HL-60/S4 treated with retinoic acid at 250 ng/mL for 4 days and 3 days (cell line): Measurements from ENCODE around the gene POLR2B.
"Not testable (repeated sequence)": the region's sequence is repeated elsewhere in the genome, so short reads cannot be mapped to it uniquely, and the experiment has no call there.

Experiments used
- in situ Hi-C: fragments of 300-500 bp; cut with MboI; formaldehyde crosslinking; loops from 2 replicates; pipeline ENCODE4 v1.7.0; 2022; ENCODE audit warnings: low sequenced_read_pairs

POLR2B gene

GRCh38 chr4:56978750-56979303 lies at the start of gene POLR2B:
POLR2B (plus strand) TSS chr4:56978896; CDS start chr4:56978986, 90 bp downstream.
- in situ Hi-C loops, result no loop called here

DNA sequence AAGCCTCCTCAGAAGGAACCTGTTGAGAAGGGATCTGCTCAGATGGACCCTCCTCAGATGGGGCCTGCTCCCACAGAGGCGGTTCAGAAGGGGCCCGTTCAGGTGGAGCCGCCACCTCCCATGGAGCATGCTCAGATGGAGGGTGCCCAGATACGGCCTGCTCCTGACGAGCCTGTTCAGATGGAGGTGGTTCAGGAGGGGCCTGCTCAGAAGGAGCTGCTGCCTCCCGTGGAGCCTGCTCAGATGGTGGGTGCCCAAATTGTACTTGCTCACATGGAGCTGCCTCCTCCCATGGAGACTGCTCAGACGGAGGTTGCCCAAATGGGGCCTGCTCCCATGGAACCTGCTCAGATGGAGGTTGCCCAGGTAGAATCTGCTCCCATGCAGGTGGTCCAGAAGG lies 48.1 kb upstream of the POLR2B start:
- in situ Hi-C loops, result no loop called here

- in situ Hi-C loops, result no loop called here
Observed at GRCh38 chr4:56931924-56932323, 46.8 kb upstream of the POLR2B start.

GRCh38 chr4:56937262-56937661 lies 41.4 kb upstream of the POLR2B start:
- in situ Hi-C loops, result no loop called here

DNA sequence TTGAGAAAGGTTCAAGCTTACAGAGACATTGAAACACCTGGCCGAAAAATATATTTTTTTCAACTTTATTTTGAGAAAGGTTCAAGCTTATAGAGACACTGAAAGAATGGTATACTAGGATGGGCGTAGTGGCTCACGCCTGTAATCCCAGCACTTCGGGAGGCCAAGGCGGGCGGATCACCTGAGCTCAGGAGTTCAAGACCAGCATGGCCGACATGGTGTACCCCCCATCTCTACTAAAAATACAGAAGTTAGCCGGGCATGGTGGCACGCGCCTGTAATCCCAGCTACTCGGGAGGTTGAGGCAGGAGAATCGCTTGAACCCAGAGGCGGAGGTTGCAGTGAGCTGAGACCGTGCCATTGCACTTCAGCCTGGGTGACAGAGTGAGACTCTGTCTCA lies 38.9 kb upstream of the POLR2B start:
- in situ Hi-C loops, result not testable (repeated sequence)

DNA sequence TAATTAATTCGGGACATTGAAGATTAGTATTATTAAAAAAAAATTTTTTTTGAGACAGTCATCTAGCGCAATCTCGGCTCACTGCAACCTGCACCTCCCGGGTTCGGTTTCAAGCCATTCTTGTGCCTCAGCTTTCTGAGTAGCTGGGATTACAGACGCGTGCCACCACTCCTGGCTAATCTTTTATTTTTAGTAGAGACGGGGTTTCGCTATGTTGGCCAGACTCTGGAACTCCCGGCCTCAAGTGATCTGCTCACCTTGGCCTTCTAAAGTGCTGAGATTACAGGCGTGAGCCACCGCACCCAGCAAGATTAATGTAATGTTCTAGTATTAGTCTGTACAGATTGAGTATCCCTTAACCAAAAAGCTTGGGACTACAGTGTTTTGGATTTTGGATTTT lies 38.3 kb upstream of the POLR2B start:
- in situ Hi-C loops, result no loop called here

GRCh38 chr4:56940971-56941370 lies 37.7 kb upstream of the POLR2B start:
- in situ Hi-C loops, result no loop called here

GRCh38 chr4:56941403-56941802 lies 37.3 kb upstream of the POLR2B start:
- in situ Hi-C loops, result no loop called here

DNA sequence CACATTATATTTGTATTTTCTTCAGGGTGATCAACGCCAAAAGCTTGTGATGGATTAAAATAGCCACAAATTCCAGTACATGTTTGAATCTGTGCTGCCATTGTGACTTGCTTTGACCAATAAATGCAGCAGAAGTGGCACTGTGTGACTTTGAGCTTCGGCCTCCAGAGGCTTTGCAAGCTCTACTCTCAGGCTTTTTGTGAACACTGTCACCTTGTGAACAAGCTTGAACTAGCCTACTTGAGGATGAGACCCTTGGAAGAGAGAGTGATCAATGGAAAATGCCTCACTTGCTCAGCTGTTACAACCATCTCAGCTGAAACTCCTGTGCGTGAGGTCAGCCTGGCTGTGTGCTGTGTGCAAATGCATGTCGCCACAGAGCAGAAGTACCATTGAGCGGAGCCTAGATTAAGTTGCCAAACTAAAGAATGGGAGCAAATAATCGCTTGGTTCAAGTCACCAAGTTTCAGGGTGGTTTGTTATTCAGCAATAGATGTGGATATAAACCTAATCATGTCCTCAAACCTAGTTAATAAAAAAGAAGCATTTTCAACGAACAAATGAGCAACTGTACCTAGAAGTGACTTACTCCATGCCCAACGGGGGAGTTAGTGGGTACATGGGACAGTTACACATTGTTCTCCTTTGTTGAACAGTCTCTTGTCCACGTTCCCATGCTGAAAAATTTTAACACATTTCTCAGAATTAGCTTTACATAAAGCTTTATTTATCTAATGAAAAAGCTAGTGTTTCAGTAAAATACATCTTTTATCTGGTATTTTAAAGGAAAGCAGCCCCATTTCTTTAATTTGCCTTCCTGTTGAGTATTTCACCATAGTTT lies 24.8 kb upstream of the POLR2B start:
- in situ Hi-C loops, result no loop called here

DNA sequence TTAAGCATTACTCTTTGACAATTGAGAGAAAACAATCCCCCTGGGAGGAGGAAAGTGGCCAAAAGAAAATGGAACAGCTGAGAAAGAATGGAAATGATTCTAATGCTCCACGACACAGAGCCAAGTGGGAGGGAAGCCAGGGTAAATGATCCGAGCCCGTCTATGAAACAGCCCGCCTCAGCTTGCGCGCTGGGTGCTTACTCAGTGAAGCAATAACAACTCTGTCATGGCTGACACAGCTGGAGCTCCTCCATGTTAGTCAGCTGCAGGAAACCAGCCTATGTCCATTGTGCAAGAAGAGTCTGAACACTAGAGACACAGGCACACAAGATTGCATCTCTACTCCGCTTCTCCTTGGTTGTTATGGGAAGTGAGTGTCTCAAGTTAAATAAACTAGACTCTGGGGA lies 20.6 kb upstream of the POLR2B start:
- in situ Hi-C loops, result no loop called here

DNA sequence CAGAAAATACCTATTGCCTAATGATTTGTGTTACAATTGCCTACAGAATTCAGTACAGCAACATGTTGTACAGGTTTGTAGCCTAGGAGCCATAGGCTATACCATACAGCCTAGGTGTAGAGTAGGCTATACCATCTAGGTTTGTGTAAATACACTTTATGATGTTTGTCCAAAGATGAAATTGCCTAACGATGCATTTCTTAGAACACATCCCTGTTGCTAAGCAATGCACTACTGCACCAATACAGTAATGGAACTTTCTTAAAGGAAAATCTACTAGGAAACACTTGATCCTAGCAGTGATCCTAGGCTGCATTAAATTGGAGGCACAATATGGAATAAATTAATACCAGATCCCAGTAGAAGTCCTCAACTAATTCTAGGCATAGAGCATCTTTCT lies 19.6 kb upstream of the POLR2B start:
- in situ Hi-C loops, result no loop called here

DNA sequence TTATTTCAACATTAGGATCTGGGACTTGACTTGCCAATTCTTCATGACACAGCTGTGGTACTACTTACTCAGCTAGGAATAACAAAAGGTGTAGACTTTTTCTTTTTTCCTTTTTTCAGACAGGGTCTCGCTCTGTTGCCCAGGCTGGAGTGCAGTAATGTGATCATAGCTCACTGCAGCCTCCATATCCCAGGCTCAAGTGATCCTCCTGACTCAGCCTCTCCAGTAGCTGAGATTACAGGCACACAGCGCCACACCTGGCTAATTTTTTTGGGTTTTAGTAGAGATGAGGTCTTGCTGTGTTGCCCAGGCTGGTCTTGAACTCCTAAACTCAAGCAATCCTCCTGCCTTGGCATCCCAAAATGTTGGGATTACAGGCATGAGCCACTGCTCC lies 17.6 kb upstream of the POLR2B start:
- in situ Hi-C loops, result no loop called here

- in situ Hi-C loops, result no loop called here
Observed at GRCh38 chr4:56971383-56971782, 7.3 kb upstream of the POLR2B start.

DNA sequence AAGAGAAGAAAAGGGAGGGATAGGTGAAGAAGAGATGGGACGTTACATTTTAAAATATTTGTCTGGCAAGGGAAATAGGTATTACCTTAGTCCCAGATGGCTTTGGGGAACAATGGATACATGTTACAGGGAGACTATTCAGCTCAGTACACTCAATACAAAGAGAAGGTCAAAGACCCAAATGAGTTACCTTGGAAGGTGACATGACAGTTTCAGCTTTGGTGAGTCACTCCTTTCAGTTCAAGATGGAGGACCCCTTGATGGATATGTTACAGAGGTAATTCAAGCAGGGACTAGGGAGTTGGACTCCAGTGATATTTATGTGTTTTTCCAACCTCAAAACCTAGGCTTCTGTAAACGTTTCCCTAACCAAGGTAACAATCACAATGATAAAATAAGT lies 6.3 kb upstream of the POLR2B start:
- in situ Hi-C loops, result no loop called here

- in situ Hi-C loops, result no loop called here
Observed at GRCh38 chr4:56972809-56973208, 5.9 kb upstream of the POLR2B start.

DNA sequence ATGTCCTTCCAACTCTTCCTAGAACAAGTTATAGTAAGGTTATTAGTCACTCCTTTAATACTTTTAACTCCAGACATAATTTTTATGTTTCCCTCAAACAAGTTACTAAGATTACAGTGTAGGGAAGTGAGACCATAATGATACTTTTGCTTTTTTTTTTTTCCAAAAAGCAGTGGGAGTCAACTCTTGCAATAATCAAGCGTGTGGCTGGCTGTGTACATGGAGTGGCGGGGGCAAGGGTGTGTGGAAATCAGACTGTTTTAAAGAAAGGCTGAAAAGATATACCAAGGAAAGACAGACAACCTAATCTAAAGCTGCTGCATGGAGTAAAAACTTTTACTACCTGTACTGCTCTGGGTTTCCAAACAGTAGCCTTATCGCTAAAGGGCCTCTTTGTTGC lies 5.4 kb upstream of the POLR2B start:
- in situ Hi-C loops, result no loop called here

DNA sequence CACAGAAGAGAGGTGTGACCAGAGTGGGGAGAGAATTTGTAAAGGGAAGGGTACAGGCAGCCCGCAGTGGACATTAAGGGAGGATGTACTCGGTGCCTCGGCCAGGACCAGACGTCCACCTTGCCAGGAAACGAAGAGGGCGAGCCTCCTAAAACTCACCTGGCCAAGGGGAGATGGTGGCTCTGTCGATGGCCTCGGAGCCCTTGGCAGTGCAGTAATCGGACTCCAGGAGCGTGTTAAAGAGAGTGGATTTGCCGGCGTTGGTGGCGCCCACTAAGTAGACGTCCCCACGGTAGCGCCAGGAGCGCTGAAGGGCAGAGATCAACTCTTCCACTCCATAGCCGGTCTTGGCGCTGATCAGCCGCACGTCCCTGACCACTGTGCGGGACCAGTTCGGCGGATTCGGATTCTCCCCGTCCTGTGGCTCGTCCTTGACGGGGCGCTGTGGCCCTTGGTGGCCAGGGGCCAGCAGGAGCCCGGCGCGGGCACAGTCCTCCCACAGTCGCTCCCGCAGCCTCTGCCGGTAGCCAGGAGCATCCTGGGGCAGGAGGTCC lies 2.3 kb upstream of the POLR2B start:
- in situ Hi-C loops, result no loop called here

DNA sequence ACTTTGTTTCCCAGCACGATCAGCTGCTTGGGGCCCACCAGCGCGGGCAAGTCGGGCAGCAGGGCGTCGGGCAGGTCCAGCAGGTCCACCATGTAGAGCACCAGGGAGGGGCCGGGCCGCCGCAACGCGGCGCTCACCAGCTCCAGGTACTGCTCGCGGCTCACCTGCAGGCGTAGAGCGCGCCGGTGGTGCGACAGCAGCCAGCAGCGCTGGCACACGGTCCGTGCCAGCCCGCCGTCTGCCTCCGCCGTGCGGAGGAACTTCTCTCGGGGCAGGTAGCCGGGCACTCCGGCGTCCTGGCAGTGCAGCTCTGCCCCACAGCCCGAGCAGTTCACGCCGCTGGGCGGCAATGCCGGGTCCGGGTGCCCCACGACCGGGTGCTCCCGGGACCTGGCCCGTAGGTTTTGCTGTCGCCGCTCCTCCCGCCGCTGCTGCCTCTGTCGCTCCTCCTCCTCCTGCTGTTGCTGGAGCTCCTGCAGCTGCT lies 1.8 kb upstream of the POLR2B start:
- in situ Hi-C loops, result no loop called here

GRCh38 chr4:56977321-56978012 lies 1.2 kb upstream of the POLR2B start, which contains the start of gene NOA1:
NOA1 (minus strand) TSS chr4:56977606; CDS start chr4:56977585, 21 bp downstream.
- in situ Hi-C loops, result no loop called here

- in situ Hi-C loops, result no loop called here
Observed at GRCh38 chr4:56979421-56980072, 851 bp downstream of the POLR2B start.

DNA sequence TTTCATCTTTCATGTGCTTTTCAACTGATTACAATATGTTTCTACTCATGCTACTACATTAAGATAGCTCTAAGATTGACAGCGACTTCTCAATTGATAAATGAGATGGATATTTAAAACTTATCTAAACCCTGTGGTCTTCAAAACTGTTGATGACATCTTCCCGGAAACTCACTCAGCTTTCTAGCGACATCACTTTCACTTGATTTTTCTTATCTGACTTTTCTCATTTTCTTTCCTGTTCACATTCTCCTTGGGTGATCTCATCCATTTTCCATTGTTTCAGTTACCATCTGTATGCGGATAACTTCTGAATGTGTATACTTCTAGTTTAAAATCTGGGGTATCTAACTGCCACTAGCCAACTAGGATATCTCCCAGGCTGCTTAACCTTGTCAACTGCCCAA lies 3.1 kb downstream of the POLR2B start:
- in situ Hi-C loops, result no loop called here
